ENCODE data around the gene ITCH.

DNA sequence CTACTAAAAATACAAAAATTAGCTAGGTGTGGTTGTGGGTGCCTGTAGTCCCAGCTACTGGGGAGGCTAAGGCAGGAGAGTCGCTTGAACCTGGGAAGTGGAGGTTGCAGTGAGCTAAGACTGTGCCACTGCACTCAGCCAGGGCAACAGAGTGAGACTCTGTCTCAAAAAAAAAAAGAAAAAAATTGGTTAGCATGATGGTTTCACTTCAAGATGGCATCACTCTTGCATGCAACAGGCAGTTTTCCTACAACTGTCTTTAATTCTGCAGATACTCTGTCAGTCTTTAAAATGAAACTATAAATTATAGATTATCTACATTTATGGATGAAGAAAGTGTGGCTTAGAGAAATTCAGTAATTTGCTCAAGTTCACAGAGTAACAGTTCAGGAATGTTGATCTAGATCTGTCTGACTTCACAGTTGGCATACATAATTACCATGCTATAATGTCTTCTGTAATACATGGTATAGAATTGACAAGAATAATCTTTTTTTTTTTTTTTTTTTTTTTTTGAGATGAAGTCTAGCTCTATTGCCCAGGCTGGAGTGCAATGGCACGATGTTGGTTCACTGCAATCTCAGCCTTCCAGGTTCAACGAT lies 27.0 kb downstream of the ITCH start:
- no peak for TF ChIP-seq POLR2A (IDR thresholded peaks at IDR 0.05; ENCODE audit: low read depth, low read length)
- TF ChIP-seq TAF1 (IDR thresholded peaks at IDR 0.05; ENCODE audit: low read depth, low read length), result no peak
- no peak for TF ChIP-seq SPI1 (IDR thresholded peaks at IDR 0.05; ENCODE audit: low read depth, low read length)
- no peak for TF ChIP-seq POLR2AphosphoS5 (IDR thresholded peaks at IDR 0.05; ENCODE audit: low read depth, low read length)

Measured in GM12891 (cell line).